K562 (cell line): Measurements from ENCODE around the gene AVPI1. TPM values are rescaled to one million over a fixed set of nuclear protein-coding genes. Genes with fewer than 3 reads are reported as not detected.

ENCODE experiments used
- ATAC-seq: fragments of 200-7000 bp; cut with Tn5 transposase; 3 replicates; pipeline ENCODE4 v1.9.1; 2020; ENCODE audit warnings: moderate library complexity
- BruUV-seq: library from RNA; stranded (reverse); fragments of 400-500 nt; replicated peaks from 2 replicates; lab custom pipeline; 2021; lab: Mats Ljungman, UMichigan
- CTCF ChIA-PET: fragments of 300-600 bp; formaldehyde crosslinking; extraction: SDS; loops from one replicate; lab custom pipeline; 2021; ENCODE audit warnings: low intra/inter-chr PET ratio; lab: Yijun Ruan, JAX
- POLR2A ChIA-PET: fragments of 300-600, 350-650 bp; sonication (Branson Sonifier 250); formaldehyde crosslinking; extraction: SDS; loops from one replicate; lab custom pipeline; 2021; ENCODE audit warnings: antibody characterized with exemption, inconsistent platforms; lab: Yijun Ruan, JAX
- DNase-seq, 4 experiments: peaks; one replicate each; pipeline versions ENCODE4 v3.0.0 to v3.0.0-alpha.2; 2011 to 2018; ENCODE audit warnings: low spot score in 3 of 4, mixed read lengths in 3 of 4; ENCODE audit errors: extremely low read depth in 1 of 4
- FAIRE-seq: peaks from 2 replicates; lab custom pipeline; 2011; peaks lifted over from hg19 to GRCh38; lab: Jason Lieb, UNC
- H2AFZ ChIP-seq: 2 replicates; pipeline ENCODE4 v1.6.0; 2011; ENCODE audit warnings: low read depth, low read length, control low read depth, inconsistent platforms
- H3K27ac ChIP-seq: fragments of 200-600 bp; 3 replicates; pipeline ENCODE4 v1.8.0; 2011; ENCODE audit warnings: low read depth, mild to moderate bottlenecking, control low read depth, inconsistent platforms, low read length, moderate library complexity, mixed read lengths; ENCODE audit errors: extremely low read depth
- H3K27me3 ChIP-seq, 2 experiments: fragments of 300-600 bp in 1 of 2; 2 replicates in 1 of 2; 3 replicates in 1 of 2; pipeline versions ENCODE4 v1.6.0 to v1.8.0; 2011; ENCODE audit warnings: inconsistent platforms in 2 of 2, low read length in 2 of 2, mild to moderate bottlenecking in 1 of 2, mixed read lengths in 1 of 2, moderate library complexity in 1 of 2; ENCODE audit not compliant: control insufficient read depth in 2 of 2, insufficient read depth in 2 of 2
- H3K36me3 ChIP-seq: fragments of 300-600 bp; 3 replicates; pipeline ENCODE4 v1.8.0; 2011; ENCODE audit warnings: mild to moderate bottlenecking, low read length, inconsistent platforms; ENCODE audit not compliant: control insufficient read depth, insufficient read depth
- H3K4me1 ChIP-seq, 2 experiments: fragments of 200-600 bp in 1 of 2; replicated peaks in 1 of 2; 2 replicates in 1 of 2; 3 replicates in 1 of 2; pipeline versions ENCODE4 v1.5.1 to v1.8.0; 2011; ENCODE audit warnings: inconsistent platforms in 2 of 2, low read length in 2 of 2, mild to moderate bottlenecking in 1 of 2, mixed read lengths in 1 of 2, moderate library complexity in 1 of 2; ENCODE audit not compliant: control insufficient read depth in 2 of 2, insufficient read depth in 2 of 2
- H3K4me2 ChIP-seq: 2 replicates; pipeline ENCODE4 v1.6.1; 2011; ENCODE audit warnings: low read length, control low read depth, inconsistent platforms, mixed read lengths; ENCODE audit not compliant: insufficient read depth
- H3K4me3 ChIP-seq: fragments of 200-600 bp; sonication (generic), shearing (Covaris generic); 2 replicates; pipeline ENCODE4 v1.5.1; 2016; ENCODE audit warnings: control low read depth, inconsistent platforms
- H3K79me2 ChIP-seq: fragments of 200-600 bp; 3 replicates; pipeline ENCODE4 v1.8.0; 2011; ENCODE audit warnings: low read length, inconsistent platforms; ENCODE audit not compliant: control insufficient read depth, insufficient read depth
- H3K9ac ChIP-seq, 2 experiments: 2 replicates each; pipeline versions ENCODE4 v1.6.0 to v1.6.1; 2011; ENCODE audit warnings: low read depth in 2 of 2, low read length in 2 of 2, control low read depth in 1 of 2, inconsistent platforms in 1 of 2, mild to moderate bottlenecking in 1 of 2, mixed read lengths in 1 of 2; ENCODE audit not compliant: insufficient read depth in 1 of 2
- H3K9me1 ChIP-seq: one replicate; pipeline ENCODE4 v1.6.0; 2011; ENCODE audit warnings: inconsistent platforms, mild to moderate bottlenecking, low read length, moderate library complexity; ENCODE audit not compliant: control insufficient read depth, insufficient read depth
- H3K9me3 ChIP-seq: replicated peaks from 2 replicates; pipeline ENCODE4 v1.5.1; 2011; ENCODE audit warnings: low read depth, low read length, inconsistent platforms; ENCODE audit not compliant: control insufficient read depth, insufficient read depth
- H4K20me1 ChIP-seq: replicated peaks from 2 replicates; pipeline ENCODE4 v1.6.1; 2011; ENCODE audit warnings: low read length, inconsistent platforms, mixed read lengths; ENCODE audit not compliant: control insufficient read depth, insufficient read depth
- CBX3 ChIP-seq, 2 experiments: IDR thresholded peaks; 1 replicate in 1 of 2; 2 replicates in 1 of 2; pipeline ENCODE4 v1.6.1; 2012; ENCODE audit warnings: inconsistent platforms in 2 of 2, low read length in 2 of 2, borderline replicate concordance in 1 of 2, control low read depth in 1 of 2
- KDM1A ChIP-seq, 2 experiments: fragments of 450-650 bp; IDR thresholded peaks; 2 replicates each; pipeline ENCODE4 v1.6.1; 2016; ENCODE audit warnings: mild to moderate bottlenecking in 2 of 2
- LARP7 ChIP-seq: fragments of 450-650 bp; IDR thresholded peaks from 2 replicates; pipeline ENCODE4 v1.6.1; 2016
- PML ChIP-seq: IDR thresholded peaks from 2 replicates; pipeline ENCODE4 v1.6.1; 2012; ENCODE audit warnings: low read length, inconsistent platforms
- SMARCA5 ChIP-seq: fragments of 450-650 bp; IDR thresholded peaks from 2 replicates; pipeline ENCODE4 v1.6.1; 2016
- SMC3 ChIP-seq: conservative IDR thresholded peaks from 2 replicates; pipeline ENCODE4 v1.6.1; 2011; ENCODE audit warnings: low read depth, low read length, improper control_type of control experiment; ENCODE audit not compliant: insufficient read depth
- SOX6 ChIP-seq: fragments of 450-650 bp; IDR thresholded peaks from 2 replicates; pipeline ENCODE4 v1.6.1; 2014; ENCODE audit warnings: mild to moderate bottlenecking
- TEAD1 ChIP-seq, 2 experiments: fragments of 450-650 bp in 1 of 2; sonication (generic) in 1 of 2; formaldehyde crosslinking; IDR thresholded peaks; 2 replicates each; pipeline versions ENCODE4 v1.4.0 to v1.8.0; 2020 to 2022; ENCODE audit warnings: mild to moderate bottlenecking in 2 of 2, missing genetic modification reagents in 1 of 2
- ZKSCAN3 ChIP-seq: fragments of 250-450 bp; sonication (Bioruptor Pico); IDR thresholded peaks from 2 replicates; pipeline ENCODE4 v1.4.0; 2020
- WGBS: fragments of 100-300 bp; shearing (Covaris generic); methylation state at CpG from one replicate; pipeline ENCODE4 v1.1.6; 2016; ENCODE audit warnings: low coverage, mixed read lengths; ENCODE audit not compliant: insufficient coverage; ENCODE audit errors: missing lambda C conversion rate; 5-methylcytosine and 5-hydroxymethylcytosine counted together
- in situ Hi-C: fragments of 300-500 bp; cut with MboI; formaldehyde crosslinking; loops from 4 replicates; pipeline ENCODE4 v1.15.0; 2018; ENCODE audit warnings: inconsistent platforms, mixed read lengths
- intact Hi-C: fragments of 100-400 bp; cut with micrococcal nuclease; formaldehyde crosslinking; loops from 2 replicates; pipeline ENCODE4 v1.14.2; 2022
- polyA plus RNA-seq, 8 experiments: library from polyadenylated mRNA; depleted of rRNA in 4 of 8; stranded (reverse) in 5 of 8; unstranded in 3 of 8; fragments of >200 nt; fragmentation: Nextera tagmentation in 2 of 8; fragmentation: Illumina TruSeq in 1 of 8; extraction: Ambion mirVana in 2 of 8; extraction: Trizol in 1 of 8; gene quantifications; 2 replicates each; pipeline versions ENCODE4 v1.2.1 to v1.2.3, GENCODE V29; 2011 to 2014; ENCODE audit warnings: inconsistent platforms in 1 of 8, missing spikeins in 1 of 8
- total RNA-seq, 7 experiments: library from RNA; depleted of rRNA in 6 of 7; stranded (reverse); fragments of >200 nt in 6 of 7; fragmentation: Illumina TruSeq in 2 of 7; extraction: Trizol in 2 of 7; gene quantifications; 2 replicates each; pipeline versions ENCODE4 v1.2.1 to v1.2.3, GENCODE V29; 2011 to 2021; ENCODE audit warnings: low replicate concordance in 1 of 7
- TF ChIP-seq, protein P1 (sequence below): fragments of 200-800 bp; sonication (Bioruptor generic); IDR thresholded peaks from 2 replicates; pipeline ENCODE4 v1.6.1; 2017; ENCODE audit warnings: missing genetic modification characterization, missing compliant biosample characterization
- TF ChIP-seq, protein P2 (sequence below): fragments of 250-450 bp; sonication (Bioruptor Pico); IDR thresholded peaks from 2 replicates; pipeline ENCODE4 v1.9.0; 2021; ENCODE audit warnings: mild to moderate bottlenecking
- TF ChIP-seq, protein P3 (sequence below), 3 experiments: fragments of 200-800 bp in 1 of 3; fragments of 250-450 bp in 1 of 3; fragments of 450-650 bp in 1 of 3; sonication (Bioruptor Pico) in 1 of 3; sonication (Bioruptor generic) in 1 of 3; formaldehyde crosslinking in 1 of 3; IDR thresholded peaks; 2 replicates each; pipeline versions ENCODE4 v1.6.1 to v1.8.0; 2016 to 2022; ENCODE audit warnings: mild to moderate bottlenecking in 2 of 3, missing genetic modification characterization in 2 of 3, missing compliant biosample characterization in 1 of 3, moderate library complexity in 1 of 3

Gene AVPI1
- total and polyA plus RNA-seq, 9 of the 15 experiments (the other 6 are each of a cell fraction or from before 2014, with no cell fraction given): 0.90 to 10.4 (median 7.4) TPM

DNA sequence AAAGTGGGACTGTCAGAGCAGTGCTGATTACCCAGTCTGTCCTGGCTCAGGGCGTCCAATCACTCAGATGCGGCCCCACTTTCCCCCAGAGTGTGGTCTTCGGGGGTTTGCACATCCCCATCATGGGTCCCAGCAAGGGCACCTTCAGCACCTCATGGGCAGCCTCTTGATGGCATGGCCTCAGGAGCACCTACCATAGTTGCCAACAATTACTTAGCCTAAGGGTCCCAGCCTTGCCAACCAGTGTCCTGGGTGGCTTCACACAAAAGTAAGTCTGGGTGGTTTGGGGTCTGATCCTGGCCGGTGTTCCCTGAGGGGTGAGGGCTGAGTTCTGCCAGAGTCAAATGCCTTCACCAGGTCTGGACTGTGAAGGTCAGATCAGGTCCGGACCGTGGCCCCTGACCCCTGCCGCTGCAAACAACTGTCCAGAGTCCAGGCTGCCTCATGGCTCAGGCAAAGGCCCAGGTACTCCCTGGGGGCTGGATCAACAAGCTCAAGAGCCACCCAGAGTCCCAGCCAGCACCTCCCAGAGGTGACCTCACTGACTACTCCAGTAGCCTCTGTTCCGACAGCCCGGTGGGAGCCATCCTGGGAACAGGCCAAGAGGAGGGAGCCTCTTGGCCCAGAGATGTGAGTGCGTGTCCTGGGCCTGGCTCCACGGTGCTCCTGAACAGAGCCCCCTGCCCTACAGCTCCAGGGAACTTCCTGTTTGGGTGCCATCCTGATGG is 20.3 kb upstream of the AVPI1 start (continued):
- TF ChIP-seq PML (no peak), KDM1A (IDR thresholded peaks at IDR 0.05) (no peak), SMC3 (no peak), SOX6 (no peak), TEAD1 (CRISPR knock-in tag; IDR thresholded peaks at IDR 0.05) (no peak)
- TF ChIP-seq, protein P1, sequence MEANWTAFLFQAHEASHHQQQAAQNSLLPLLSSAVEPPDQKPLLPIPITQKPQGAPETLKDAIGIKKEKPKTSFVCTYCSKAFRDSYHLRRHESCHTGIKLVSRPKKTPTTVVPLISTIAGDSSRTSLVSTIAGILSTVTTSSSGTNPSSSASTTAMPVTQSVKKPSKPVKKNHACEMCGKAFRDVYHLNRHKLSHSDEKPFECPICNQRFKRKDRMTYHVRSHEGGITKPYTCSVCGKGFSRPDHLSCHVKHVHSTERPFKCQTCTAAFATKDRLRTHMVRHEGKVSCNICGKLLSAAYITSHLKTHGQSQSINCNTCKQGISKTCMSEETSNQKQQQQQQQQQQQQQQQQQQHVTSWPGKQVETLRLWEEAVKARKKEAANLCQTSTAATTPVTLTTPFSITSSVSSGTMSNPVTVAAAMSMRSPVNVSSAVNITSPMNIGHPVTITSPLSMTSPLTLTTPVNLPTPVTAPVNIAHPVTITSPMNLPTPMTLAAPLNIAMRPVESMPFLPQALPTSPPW (CRISPR knock-in tag): no peak
- TF ChIP-seq, all 486 proteins: peak for 0

DNA sequence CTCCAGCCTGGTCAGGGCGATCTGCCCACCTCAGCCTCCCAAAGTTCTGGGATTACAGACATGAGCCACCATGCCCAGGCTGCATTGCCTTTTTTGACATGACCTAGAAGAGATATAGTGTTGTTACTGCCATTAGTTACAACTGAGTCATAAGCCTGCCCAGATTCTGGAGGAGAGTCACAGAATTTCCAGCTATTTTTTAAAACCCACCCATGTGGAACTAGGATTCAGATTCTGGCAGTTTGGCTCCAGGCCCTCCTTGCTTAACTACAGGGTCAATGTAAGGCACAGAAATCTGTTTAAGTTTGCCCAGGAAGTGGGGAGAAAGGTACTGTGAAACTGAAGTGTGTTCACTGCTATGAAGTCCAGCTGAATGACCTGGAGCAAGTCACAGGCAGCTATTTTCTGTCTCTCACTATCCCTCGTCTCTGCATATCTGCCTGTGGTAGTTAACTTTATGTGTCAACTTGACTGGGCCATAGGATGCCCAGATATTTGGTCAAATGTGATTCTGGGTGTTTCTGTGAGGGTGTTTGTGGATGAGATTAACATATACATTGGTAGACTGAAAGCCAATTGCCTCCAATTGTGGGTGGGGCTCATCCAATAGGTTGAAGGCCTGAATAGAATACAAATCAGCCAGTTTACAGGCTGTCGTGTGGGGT is 18.1 kb upstream of the AVPI1 start:
- ATAC-seq (no peak), DNase-seq (no peak), FAIRE-seq (no peak)
- H3K27ac ChIP-seq: no peak overlapping the region
- H3K9me1 ChIP-seq: no peaks in the 10 kb centered on the region
- H4K20me1 ChIP-seq: no peaks in the 10 kb centered on the region; the same call in 1 of the 2 replicates
- no peaks in the 10 kb centered on the region for H3K36me3 ChIP-seq
- no peaks in the 10 kb centered on the region for H3K9me3 ChIP-seq
- ChIA-PET CTCF (no interaction called here), POLR2A (interaction anchor here (1.3 to 1.4 kb wide), 2 partner anchors 10 to 18 kb away, joined by 3 read pairs; partner anchors contain the start of gene AVPI1)
- no peak overlapping the region for H3K4me2 ChIP-seq
- in situ Hi-C loops (no loop called here), intact Hi-C loops (no loop called here)
- no peak overlapping the region for H3K9ac ChIP-seq
- BruUV-seq: no TSS peak
- H2AFZ ChIP-seq: no peak overlapping the region
- H3K4me1 ChIP-seq: peaks cover 0 to 3% of the 10 kb centered on the region in 2 experiments; a peak in 4 of 5 replicates
- no peak overlapping the region for H3K4me3 ChIP-seq
- H3K79me2 ChIP-seq: no peaks in the 10 kb centered on the region
- 38% methylated on average over 3 of the region's 3 CpGs for WGBS
- no peaks in the 10 kb centered on the region for H3K27me3 ChIP-seq
- no peak for TF ChIP-seq LARP7
- TF ChIP-seq ZKSCAN3 (CRISPR knock-in tag): no peak
- TF ChIP-seq, protein P2, sequence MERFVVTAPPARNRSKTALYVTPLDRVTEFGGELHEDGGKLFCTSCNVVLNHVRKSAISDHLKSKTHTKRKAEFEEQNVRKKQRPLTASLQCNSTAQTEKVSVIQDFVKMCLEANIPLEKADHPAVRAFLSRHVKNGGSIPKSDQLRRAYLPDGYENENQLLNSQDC (CRISPR knock-in tag): no peak
- TF ChIP-seq, protein P3, sequence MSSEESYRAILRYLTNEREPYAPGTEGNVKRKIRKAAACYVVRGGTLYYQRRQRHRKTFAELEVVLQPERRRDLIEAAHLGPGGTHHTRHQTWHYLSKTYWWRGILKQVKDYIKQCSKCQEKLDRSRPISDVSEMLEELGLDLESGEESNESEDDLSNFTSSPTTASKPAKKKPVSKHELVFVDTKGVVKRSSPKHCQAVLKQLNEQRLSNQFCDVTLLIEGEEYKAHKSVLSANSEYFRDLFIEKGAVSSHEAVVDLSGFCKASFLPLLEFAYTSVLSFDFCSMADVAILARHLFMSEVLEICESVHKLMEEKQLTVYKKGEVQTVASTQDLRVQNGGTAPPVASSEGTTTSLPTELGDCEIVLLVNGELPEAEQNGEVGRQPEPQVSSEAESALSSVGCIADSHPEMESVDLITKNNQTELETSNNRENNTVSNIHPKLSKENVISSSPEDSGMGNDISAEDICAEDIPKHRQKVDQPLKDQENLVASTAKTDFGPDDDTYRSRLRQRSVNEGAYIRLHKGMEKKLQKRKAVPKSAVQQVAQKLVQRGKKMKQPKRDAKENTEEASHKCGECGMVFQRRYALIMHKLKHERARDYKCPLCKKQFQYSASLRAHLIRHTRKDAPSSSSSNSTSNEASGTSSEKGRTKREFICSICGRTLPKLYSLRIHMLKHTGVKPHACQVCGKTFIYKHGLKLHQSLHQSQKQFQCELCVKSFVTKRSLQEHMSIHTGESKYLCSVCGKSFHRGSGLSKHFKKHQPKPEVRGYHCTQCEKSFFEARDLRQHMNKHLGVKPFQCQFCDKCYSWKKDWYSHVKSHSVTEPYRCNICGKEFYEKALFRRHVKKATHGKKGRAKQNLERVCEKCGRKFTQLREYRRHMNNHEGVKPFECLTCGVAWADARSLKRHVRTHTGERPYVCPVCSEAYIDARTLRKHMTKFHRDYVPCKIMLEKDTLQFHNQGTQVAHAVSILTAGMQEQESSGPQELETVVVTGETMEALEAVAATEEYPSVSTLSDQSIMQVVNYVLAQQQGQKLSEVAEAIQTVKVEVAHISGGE (CRISPR knock-in tag; IDR thresholded peaks at IDR 0.05): no peak
- TF ChIP-seq CBX3 (IDR thresholded peaks at IDR 0.05; ENCODE audit: borderline replicate concordance in 1 of 2, low read length in 2 of 2): no peak
- TF ChIP-seq SMARCA5: no peak
